HG03558 (cell line): ENCODE results near the gene CROT.
"Not testable (repeated sequence)": the region's sequence is repeated elsewhere in the genome, so short reads cannot be mapped to it uniquely, and the experiment has no call there.

Experiments
- ATAC-seq: cut with Tn5 transposase; IDR thresholded peaks from one replicate; pipeline ENCODE4 v1.9.1; 2021; ENCODE audit warnings: moderate number of reproducible peaks; ENCODE audit not compliant: unreplicated experiment; ENCODE audit errors: extremely low read depth

CROT gene, protein sequence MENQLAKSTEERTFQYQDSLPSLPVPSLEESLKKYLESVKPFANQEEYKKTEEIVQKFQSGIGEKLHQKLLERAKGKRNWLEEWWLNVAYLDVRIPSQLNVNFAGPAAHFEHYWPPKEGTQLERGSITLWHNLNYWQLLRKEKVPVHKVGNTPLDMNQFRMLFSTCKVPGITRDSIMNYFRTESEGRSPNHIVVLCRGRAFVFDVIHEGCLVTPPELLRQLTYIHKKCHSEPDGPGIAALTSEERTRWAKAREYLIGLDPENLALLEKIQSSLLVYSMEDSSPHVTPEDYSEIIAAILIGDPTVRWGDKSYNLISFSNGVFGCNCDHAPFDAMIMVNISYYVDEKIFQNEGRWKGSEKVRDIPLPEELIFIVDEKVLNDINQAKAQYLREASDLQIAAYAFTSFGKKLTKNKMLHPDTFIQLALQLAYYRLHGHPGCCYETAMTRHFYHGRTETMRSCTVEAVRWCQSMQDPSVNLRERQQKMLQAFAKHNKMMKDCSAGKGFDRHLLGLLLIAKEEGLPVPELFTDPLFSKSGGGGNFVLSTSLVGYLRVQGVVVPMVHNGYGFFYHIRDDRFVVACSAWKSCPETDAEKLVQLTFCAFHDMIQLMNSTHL

DNA sequence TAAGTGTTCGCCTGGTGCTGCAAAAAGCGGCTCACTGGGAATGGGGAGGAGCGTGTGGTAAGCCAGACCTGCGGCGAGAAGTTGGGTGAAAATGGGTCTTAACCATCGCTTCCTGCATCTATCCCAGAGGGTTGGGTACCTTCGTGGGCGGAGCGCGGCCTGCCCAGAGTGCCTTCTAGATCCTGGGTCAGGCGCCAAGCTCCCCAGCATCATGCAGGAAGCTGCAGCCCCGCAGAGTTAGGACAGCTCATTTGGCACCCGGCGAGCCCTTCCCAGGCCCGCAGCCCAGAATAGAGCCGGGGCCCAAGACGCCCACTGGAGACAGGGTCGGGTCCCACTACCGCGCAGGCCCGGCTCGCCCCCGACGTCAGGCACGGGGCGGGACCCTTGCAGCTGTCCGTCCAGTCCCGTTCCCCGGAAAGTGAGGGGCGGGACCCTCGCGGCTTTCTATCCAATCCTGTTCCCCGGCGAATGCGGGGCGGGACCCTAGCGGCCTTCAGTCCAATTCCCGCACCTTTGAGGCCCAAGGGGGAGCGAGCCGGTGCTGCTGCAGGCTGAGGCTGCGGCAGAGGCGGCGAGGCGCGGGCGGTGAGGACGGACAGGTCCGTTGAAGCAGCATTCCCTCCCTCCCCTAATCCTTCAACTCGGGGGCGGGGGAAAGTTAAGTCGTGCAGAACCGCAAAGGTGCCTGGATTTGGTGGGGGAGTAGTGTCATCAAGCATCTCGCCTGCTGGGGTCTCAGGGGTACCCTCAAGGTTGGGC, at the start of gene CROT:
TSS of gene CROT (plus strand) at position 499 of the 762 bp plus-strand sequence. CDS start 3,405 bp downstream, outside the sequence.
- ATAC-seq: peak; percentile 94

DNA sequence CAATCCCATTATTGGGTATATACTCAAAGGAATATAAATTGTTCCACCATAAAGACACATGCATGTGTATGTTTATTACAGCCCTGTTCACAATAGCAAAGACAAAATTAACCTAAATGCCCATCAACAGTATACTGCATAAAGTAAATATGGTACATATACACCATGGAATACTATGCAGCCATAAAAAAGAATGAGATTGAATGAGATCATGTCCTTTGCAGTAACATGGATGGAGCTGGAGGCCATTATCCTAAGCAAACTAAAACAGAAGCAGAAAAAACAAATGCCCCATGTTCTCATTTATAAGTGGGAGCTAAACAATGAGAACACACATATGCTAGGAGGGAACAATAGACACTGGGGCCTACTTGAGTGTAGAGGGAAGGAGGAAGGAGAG, 44.7 kb upstream of the CROT start:
- ATAC-seq: no peak

DNA sequence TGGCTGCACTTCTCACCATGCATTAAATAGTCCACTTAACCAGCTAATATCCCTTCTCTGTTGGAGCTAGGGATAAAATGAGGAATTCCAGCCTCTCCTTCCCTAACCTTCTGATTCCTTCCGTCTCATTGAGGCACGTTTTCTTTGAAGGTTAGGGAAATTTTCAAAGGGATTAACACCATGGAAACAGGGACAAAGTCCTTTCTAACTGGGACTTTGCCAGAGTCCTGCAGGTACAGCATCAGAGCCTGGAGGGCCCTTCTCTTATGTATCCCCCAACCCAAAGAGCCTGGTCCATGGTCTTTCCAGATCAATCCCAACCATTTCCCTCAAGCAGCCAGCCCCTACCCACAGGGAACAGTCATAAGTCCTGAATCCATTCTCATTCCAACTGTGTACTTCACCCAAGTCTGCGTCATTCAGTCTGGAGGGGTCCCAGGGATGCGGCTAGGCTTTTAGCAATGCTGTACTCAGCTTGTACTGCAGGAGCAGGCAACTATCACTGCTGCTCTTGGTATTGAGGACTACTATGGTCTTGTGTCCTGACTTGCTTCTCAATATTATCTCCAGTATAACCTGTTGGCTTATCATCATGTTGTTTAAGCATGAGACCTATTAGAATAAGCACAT, 34.6 kb upstream of the CROT start:
- ATAC-seq: no peak

DNA sequence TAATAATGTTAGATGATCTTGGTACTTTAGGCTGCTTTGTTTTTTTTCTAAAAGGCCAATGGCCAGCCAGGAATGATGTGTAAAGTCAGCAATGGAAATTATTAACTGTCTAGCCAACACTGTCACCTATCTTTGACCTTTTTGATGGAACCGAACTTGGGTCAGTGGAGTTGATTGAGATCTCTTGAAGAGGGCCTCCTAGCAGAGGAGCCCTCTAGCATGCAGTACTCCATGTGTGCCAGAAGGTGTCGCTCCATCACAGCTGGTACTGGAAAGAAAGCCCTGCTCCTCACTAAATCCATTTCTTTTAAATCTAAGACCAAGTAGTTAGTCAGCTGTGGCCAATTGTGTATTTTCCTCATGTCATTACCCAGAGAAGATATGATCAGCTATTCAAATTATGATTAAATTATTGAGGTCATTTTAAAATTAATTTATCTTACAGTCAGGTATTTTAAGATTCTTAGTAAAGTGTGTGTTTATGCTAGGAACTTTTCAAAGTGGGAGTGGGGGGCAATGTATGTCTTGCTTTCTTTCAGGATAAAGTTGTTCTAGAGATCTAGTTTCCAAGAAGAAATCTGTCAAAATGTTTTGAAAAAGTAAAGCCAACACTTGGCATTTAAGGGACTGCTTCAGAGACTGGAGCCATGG, 33.1 kb upstream of the CROT start:
- ATAC-seq: no peak

DNA sequence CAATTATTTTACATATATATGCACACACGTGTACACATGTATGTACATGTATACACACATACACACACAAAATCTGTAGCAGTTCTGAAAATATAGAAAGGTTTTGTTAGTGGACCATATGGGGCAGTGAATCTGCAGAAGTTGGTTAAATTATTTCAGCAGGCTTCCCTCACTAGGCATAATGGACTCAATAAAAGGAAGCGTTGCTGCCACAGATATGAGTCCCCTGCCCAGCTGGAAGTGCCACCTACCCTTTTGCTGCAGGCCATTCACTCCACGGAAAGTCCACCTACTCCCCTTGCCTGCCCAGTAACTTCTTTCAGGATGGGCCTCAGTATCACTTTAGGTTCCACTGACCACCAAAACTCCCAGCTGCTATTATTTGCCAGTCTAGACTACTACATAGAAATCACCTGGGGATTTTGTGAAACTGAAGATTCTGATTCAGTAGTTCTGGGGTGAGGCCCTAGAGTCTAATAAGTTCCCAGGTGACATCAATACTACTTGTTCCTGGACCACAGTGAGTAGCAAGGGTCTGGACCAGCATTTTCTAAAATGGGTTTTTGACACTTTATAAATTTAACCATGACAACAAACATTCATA, 29.3 kb upstream of the CROT start:
- ATAC-seq: peak; percentile 76

DNA sequence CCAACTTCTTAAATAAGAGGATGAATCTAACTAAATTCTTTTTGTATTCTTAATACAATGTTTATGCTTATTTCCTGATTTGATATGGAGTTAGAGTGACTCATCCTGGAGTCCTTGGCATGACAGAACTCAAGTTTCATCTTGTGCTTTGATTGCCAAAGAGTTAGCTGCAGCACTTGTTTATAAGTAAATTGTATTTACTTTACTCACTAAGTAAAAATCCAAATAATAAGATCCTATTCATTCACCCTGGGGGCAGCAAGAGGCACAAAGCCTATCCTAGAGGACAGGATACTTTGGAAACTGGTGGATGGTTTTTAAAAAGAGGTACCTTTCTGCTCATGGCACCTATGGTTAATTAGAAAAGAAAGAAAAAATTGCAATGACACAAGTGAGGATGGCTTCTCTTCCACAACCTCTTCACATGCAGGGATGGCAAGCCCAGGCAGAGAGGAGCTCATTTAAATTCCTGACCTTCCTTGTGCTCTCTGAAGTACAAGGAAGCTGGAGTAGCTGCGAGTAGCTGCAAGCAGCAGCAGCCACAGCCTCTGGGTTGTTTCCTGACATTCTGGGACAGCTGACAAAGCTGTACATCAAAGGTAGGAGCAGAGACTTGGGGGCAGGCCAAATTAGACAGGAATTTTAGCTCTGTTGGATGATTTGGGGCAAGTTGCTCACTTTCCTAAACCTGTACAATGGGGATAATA, 28.5 kb upstream of the CROT start:
- ATAC-seq: no peak

DNA sequence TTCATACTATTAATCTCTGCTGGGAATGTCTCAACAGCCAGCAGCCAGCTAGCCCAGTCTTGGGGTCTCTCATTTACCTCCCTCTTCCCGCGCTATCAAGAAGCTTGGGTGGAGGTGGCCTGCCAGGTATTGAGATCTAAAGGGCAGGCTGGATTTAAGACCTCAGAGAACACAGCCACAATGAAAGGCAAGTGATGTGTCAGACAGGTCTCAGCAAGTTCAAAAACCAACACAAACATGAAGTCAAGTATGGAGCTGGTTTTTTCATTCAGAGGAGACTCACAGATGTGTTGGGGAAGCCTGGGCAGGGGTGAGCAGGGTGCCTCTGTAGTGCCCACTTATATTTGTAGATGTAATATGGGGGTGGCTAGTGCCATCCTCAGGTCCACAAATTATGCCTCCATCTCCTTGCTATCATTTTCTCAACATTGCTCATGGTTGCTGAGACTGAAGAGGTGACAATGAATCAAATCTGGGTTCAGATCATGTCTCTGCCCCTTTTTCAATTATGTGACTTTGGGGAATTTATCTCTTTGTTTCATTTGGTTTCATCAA, 27.7 kb upstream of the CROT start:
- no peak for ATAC-seq

DNA sequence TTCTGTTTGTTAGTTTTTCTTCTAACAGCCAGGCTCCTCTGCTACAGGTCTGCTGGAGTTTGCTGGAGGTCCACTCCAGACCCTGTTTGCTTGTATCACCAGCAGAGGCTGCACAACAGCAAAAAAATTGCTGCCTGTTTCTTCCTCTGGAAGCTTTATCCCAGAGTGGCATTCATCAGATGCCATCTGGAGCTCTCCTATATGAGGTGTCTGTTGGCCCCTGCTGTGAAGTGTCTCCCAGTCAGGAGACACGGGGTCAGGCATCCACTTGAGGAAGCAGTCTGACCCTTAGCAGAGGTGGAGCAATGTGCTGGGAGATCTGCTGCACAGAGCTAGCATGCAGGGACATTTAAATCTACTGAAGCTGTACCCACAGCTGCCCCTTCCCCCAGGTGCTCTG, 26.7 kb upstream of the CROT start:
- ATAC-seq: no peak

DNA sequence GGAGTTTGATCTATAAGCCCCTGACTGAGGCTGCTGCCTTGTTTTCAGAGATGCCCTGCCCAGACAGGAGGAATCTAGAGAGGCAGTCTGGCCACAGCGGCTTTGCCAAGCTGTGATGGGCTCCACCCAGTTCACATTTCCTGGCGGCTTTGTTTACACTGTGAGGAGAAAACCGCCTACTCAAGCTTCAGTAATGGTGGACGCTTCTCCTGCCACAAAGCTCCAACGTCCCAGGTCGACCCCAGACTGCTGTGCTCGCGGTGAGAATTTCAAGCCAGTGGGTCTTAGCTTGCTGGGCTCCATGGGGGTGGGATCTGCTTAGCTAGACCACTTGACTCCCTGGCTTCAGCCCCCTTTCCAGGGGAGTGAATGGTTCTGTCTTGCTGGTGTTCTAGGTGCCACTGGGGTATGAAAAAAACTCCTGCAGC, 26.3 kb upstream of the CROT start:
- ATAC-seq: not testable (repeated sequence)

DNA sequence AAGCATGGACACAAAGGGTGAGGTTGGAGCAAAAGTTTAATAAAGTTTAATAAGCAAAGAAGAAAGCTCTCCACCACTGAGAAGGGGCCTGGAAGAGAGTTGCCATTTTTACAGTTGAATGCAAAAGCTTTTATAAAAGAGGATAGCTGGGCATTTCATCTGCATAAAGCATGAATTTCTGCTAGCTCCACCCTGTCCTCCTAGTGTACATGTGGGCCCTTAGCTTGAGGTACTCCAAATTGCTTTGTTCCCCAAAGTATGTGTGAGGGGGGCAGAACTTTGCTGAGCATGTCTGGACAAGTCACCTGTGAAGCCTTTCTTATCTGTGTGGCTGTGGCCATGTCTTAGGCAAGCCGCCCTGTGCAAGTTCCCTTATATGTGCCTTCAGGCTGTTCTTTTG, 22.6 kb upstream of the CROT start:
- ATAC-seq: no peak

DNA sequence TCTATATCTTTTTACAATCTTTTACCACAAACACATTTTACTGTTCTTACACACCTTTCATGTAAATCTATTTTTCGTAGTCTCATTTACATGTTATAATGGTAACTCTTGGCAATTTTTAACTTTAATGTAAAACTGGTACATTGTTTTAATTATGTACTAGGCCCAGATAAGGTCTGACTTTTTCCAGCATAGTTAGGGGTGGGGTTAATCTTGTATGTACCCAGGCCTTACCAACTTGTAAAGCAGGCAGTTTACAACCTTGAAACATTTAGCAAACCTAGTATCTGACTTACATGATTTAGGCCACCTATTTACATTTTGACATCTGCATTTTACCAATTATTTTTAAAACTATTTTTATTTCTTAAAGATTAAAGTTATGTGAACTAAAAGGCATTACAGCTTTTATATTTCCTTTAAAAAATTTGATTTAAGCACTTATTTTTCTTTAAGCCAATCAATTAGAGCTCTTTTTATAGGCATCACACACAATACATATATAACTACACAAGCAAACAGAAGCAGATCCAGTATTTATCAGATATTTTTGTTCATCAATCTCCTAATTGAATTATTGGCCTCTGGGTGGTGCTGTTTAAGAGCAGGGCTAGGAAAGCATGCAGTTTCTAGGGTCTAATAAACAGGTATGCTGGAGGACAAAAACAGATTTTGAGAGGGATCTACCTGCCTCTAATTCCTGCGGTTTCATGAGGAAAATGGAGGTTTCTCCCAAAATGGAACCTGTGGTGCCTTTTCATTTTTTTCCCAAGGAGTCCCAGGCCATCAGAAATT, 19.7 kb upstream of the CROT start:
- ATAC-seq: no peak

DNA sequence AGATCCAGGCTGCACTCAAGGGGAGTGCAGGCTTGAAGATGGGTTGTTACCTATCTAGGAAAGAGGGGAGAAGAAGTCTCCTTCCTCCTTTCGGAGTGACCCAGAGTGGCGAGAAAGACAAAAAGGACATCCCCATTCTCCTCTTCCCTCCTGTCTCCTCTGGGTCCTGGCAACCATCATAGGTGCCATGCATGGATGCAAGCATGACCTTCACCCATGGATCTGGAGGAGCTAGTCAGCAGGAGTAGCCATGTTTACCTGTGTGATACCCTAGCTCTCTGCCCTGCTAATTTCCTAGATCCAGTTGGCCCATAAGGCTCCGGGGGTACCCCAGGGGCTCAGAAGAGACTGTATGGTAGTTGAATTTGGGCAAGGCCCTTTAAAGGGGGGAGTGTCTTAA, 17.2 kb upstream of the CROT start:
- ATAC-seq: no peak

DNA sequence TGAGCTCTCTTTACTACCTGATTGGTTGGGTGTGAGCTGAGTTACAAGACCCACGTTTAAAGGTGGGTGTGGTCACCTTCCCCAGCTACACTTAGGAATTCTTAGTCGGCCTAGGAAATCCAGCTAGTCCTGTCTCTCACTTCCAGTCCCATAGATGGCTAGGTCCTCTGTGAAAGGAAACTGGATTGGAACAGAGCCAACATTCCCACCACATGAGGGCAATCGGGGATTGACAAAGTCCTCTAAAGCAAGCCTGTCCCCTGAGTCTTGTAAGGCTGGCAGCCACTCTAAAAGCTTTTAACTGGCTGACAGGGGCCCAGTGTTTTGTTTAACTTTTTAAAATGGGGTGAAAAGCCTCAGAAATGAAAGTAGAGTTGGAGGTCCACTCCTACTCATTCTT, 15.1 kb upstream of the CROT start:
- ATAC-seq: no peak

DNA sequence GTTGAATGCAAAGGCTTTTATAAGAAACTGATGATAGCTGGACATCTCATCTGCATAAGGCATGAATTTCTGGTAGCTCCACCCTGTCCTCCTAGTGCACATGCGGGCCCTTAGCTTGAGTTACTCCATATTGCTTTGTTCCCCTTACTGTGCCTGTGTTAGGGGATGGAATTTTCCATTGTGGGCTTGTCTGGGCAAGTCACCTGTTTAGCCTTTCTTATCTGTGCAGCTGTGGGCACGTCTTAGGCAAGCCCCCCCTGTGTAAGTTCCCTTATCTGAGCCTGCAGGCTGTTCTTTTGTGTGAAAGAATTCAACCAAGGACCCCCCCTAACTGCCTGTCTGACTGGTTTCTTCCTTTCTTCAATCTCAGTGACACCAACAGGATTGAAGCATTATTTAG, 14.5 kb upstream of the CROT start:
- no peak for ATAC-seq

DNA sequence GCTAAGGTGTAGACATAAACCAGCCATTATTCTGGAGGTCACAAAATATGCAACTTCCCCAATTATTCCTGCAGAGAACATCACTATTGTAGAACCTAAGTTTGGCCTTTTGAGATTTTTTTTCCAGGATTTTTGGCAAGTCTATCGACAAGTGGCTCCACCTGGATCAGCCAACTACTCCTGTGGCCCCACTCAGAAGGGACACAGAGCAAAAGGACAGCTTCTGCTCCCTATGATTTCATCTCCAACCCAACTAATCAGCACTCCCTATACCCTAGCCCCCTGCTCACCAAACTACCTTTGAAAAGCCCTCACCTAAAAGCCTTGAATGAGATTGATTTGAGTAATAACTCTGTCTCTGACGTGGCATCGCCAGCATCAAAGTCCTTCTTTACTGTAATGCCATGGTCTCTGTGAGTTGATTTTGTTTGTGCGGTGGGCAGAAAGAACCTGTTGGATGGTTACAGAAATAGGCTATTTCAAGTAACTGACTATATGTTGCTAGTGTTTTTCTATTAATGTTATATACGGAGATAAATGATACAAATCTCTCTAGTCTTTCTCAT, 13.7 kb upstream of the CROT start:
- ATAC-seq: no peak

DNA sequence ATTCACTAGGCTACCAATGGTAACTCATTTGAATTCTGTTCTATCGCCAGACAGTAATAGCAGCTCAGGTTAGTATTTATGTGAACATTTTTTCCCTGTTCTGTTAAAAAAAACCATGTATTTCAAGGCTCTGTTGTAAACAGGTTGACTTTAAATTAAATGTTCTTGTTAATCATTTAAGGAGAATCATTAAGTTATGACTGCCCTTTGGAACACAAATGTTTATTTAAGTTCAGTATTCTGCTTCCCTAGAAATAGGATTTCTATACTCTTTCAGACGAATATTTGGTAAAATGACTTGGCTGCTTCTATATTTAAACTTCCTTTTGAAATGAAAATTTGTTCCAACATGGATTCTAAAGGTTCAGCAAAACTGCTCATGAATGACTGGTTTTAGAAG, 13.1 kb upstream of the CROT start:
- ATAC-seq: no peak

DNA sequence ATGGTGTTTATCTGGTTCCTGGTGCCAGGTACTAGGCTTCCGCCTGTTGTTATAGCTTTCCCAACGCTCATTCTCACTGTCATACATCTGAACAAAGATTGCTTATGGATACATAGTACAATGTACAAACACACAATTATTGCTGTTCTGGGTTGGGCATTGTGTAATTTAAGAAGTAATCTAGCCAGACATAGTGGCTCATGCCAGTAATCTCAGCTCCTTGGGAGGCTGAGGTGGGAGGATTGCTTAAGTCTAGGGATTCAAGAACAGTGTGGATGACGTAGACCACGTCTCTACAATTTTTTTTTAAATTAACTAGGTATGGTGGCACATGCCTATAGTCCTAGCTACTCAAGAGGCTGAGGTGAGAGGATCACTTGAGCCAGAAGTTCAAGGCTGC, 9.3 kb upstream of the CROT start:
- no peak for ATAC-seq

DNA sequence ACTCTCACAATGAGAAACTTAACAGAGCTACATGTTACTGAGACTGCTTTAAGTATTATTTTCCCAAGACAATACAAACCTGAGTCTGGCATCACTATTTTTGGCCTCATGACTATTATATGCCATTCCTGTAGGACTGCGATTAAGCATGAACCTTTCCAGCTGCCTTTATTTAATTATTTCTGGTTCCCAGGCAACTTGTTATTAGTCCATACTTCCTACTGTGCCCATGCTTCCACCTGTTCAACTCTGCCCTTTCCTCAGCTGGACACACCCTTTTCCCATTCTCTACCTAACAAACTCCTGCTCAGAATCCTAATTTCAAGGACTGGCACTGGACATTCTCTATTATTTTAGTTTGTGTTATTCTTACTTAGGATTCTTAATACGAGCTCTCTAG, 8.1 kb upstream of the CROT start:
- no peak for ATAC-seq
